GM18951 (cell line): ENCODE measurements around the gene FCN2.
A peak's percentile ranks its signal among the peaks of the same experiment; 100 is the strongest.

ENCODE experiments used
- POLR2A ChIP-seq: IDR thresholded peaks from 4 replicates; pipeline ENCODE4 v1.6.1; 2011; ENCODE audit warnings: mild to moderate bottlenecking; ENCODE audit not compliant: insufficient read length, insufficient read depth; ENCODE audit errors: extremely low read depth
- in situ Hi-C: fragments of 300-500 bp; cut with MboI; formaldehyde crosslinking; loops from one replicate; pipeline ENCODE4 v1.12.0; 2022; ENCODE audit warnings: low sequenced_read_pairs, mixed read lengths, inconsistent platforms; ENCODE audit not compliant: unreplicated experiment

FCN2 gene

GRCh38 chr9:134936346-134937163, 55.9 kb downstream of the FCN2 start:
- in situ Hi-C loops: no loop called here
- peak; percentile 48 for TF ChIP-seq POLR2A
